Neural cell (in vitro differentiated cells): ENCODE measurements around the gene CFAP61. TPM values are rescaled to one million over a fixed set of nuclear protein-coding genes. Genes with fewer than 3 reads are reported as not detected.

Experiments
- H2AFZ ChIP-seq: fragments of 200-600, 300-800 bp; sonication (generic), shearing (Covaris generic); 2 replicates; pipeline ENCODE4 v1.6.0; 2014; ENCODE audit warnings: low read depth, mild to moderate bottlenecking, antibody characterized with exemption, low read length, moderate library complexity
- H3F3A ChIP-seq: fragments of 200-600 bp; shearing (Covaris generic); 2 replicates; pipeline ENCODE4 v1.6.1; 2016; ENCODE audit warnings: mild to moderate bottlenecking, moderate library complexity, mixed read lengths, antibody characterized with exemption, low read length; ENCODE audit not compliant: insufficient read depth, poor library complexity, severe bottlenecking
- H3K27ac ChIP-seq: fragments of 200-600, 300-800 bp; sonication (generic), shearing (Covaris generic); 2 replicates; pipeline ENCODE4 v1.5.1; 2014; ENCODE audit warnings: mild to moderate bottlenecking, low read length, moderate library complexity
- H3K27me3 ChIP-seq: fragments of 300-800, 200-600 bp; sonication (generic), shearing (Covaris generic); 2 replicates; pipeline ENCODE4 v1.6.0; 2014; ENCODE audit warnings: mild to moderate bottlenecking, low read depth, low read length, moderate library complexity; ENCODE audit not compliant: insufficient read depth
- H3K36me3 ChIP-seq: fragments of 300-800, 200-600 bp; sonication (generic), shearing (Covaris generic); 2 replicates; pipeline ENCODE4 v1.5.1; 2014; ENCODE audit warnings: mild to moderate bottlenecking, antibody characterized with exemption, low read length, moderate library complexity; ENCODE audit not compliant: insufficient read depth
- H3K4me2 ChIP-seq: fragments of 300-800, 200-600 bp; sonication (generic), shearing (Covaris generic); 2 replicates; pipeline ENCODE4 v1.6.0; 2014; ENCODE audit warnings: mild to moderate bottlenecking, low read length
- H3K4me3 ChIP-seq: fragments of 300-800, 200-600 bp; sonication (generic), shearing (Covaris generic); 2 replicates; pipeline ENCODE4 v1.5.1; 2014; ENCODE audit warnings: mild to moderate bottlenecking, low read length, moderate library complexity
- H3K79me2 ChIP-seq: fragments of 200-600 bp; shearing (Covaris generic); replicated peaks from 2 replicates; pipeline ENCODE4 v1.6.0; 2014; ENCODE audit warnings: mild to moderate bottlenecking, low read length, moderate library complexity; ENCODE audit not compliant: insufficient read depth
- H3K9ac ChIP-seq: fragments of 300-800, 200-600 bp; sonication (generic), shearing (Covaris generic); 2 replicates; pipeline ENCODE4 v1.6.1; 2016; ENCODE audit warnings: mild to moderate bottlenecking, low read length, mixed read lengths
- H3K9me2 ChIP-seq: fragments of 200-600 bp; shearing (Covaris generic); 2 replicates; pipeline ENCODE4 v1.6.1; 2016; ENCODE audit warnings: mild to moderate bottlenecking, low read length, mixed read lengths; ENCODE audit not compliant: insufficient read depth
- H3K9me3 ChIP-seq: fragments of 200-600, 300-800 bp; sonication (generic), shearing (Covaris generic); 2 replicates; pipeline ENCODE4 v1.6.1; 2016; ENCODE audit warnings: mild to moderate bottlenecking, mixed run types, low read length, moderate library complexity, mixed read lengths
- H4K20me1 ChIP-seq: fragments of 200-600 bp; shearing (Covaris generic); 2 replicates; pipeline ENCODE4 v1.6.1; 2016; ENCODE audit warnings: mild to moderate bottlenecking, mixed run types; ENCODE audit not compliant: insufficient read depth
- CTCF ChIP-seq: fragments of 450-650 bp; IDR thresholded peaks from 2 replicates; pipeline ENCODE4 v1.5.1; 2014; ENCODE audit warnings: antibody characterized with exemption, mild to moderate bottlenecking, moderate library complexity; ENCODE audit not compliant: poor library complexity, severe bottlenecking
- EP300 ChIP-seq: fragments of 450-650 bp; conservative IDR thresholded peaks from 2 replicates; pipeline ENCODE4 v1.6.1; 2014; ENCODE audit warnings: antibody characterized with exemption, mild to moderate bottlenecking, moderate library complexity; ENCODE audit not compliant: poor library complexity, severe bottlenecking
- EZH2 ChIP-seq: fragments of 200-600, 300-800 bp; shearing (Covaris generic), sonication (generic); IDR thresholded peaks from 2 replicates; pipeline ENCODE4 v1.6.1; 2014; ENCODE audit warnings: antibody characterized with exemption, low read length, borderline replicate concordance, mild to moderate bottlenecking; ENCODE audit not compliant: insufficient read depth, poor library complexity, severe bottlenecking
- MXI1 ChIP-seq: fragments of 450-650 bp; conservative IDR thresholded peaks from 2 replicates; pipeline ENCODE4 v1.6.1; 2014; ENCODE audit warnings: antibody characterized with exemption, mild to moderate bottlenecking; ENCODE audit not compliant: poor library complexity, severe bottlenecking
- POLR2AphosphoS5 ChIP-seq: IDR thresholded peaks from 2 replicates; pipeline ENCODE4 v1.6.1; 2012
- REST ChIP-seq: IDR thresholded peaks from 2 replicates; pipeline ENCODE4 v1.6.1; 2012; ENCODE audit warnings: borderline replicate concordance
- SMC3 ChIP-seq: fragments of 450-650 bp; conservative IDR thresholded peaks from 2 replicates; pipeline ENCODE4 v1.6.1; 2014; ENCODE audit warnings: antibody characterized with exemption, mild to moderate bottlenecking, moderate library complexity; ENCODE audit not compliant: poor library complexity
- polyA plus RNA-seq: library from polyadenylated mRNA; depleted of rRNA; stranded (reverse); fragments of >200 nt; gene quantifications from 2 replicates; pipeline ENCODE4 v1.2.3, GENCODE V29; 2014

The CFAP61 gene
- polyA plus RNA-seq, 1 donor from 2014 or later: 0.42 TPM

GRCh38 chr20:20371681-20372080, 319.3 kb downstream of the CFAP61 start:
- no peaks in the 10 kb centered on the region for H3F3A ChIP-seq
- no peak overlapping the region for H2AFZ ChIP-seq
- peaks cover 6% of the 10 kb centered on the region for H4K20me1 ChIP-seq
- no peaks in the 10 kb centered on the region for H3K9me3 ChIP-seq
- no peak overlapping the region for H3K27ac ChIP-seq
- H3K36me3 ChIP-seq: no peaks in the 10 kb centered on the region
- peak overlapping the region; percentile 93 for H3K4me2 ChIP-seq
- peak overlapping the region; percentile 45 for H3K9ac ChIP-seq
- no peak for TF ChIP-seq POLR2AphosphoS5
- no peak for TF ChIP-seq EZH2
- TF ChIP-seq CTCF: no peak
- no peak for TF ChIP-seq REST
- no peak for TF ChIP-seq MXI1
- no peak for TF ChIP-seq SMC3
- TF ChIP-seq EP300: no peak
- peaks cover 5% of the 10 kb centered on the region for H3K27me3 ChIP-seq
- peak overlapping the region; percentile 83 for H3K4me3 ChIP-seq
- peaks cover 37% of the 10 kb centered on the region for H3K79me2 ChIP-seq
- H3K9me2 ChIP-seq: no peaks in the 10 kb centered on the region

GRCh38 chr20:20373091-20373571, 320.8 kb downstream of the CFAP61 start:
- Histone ChIP-seq H4K20me1 (peaks cover 6% of the 10 kb centered on the region), H3K79me2 (peaks cover 37% of the 10 kb centered on the region), H3K36me3 (no peaks in the 10 kb centered on the region), H2AFZ (no peak overlapping the region), H3K27me3 (no peaks in the 10 kb centered on the region), H3K4me2 (no peak overlapping the region), H3K4me3 (peak overlapping the region; percentile 83), H3F3A (no peaks in the 10 kb centered on the region), H3K27ac (no peak overlapping the region), H3K9ac (no peak overlapping the region), H3K9me2 (no peaks in the 10 kb centered on the region), H3K9me3 (no peaks in the 10 kb centered on the region)
- TF ChIP-seq REST: no peak
- no peak for TF ChIP-seq EP300
